ENCODE measurements around the gene COMMD1.

Gene COMMD1

GRCh38 chr2:62184512-62185230 lies 279.2 kb downstream of the COMMD1 start:
- no peak for DNase-seq

All from T-helper 9 cell (primary cell).